Measurements from ENCODE around the gene DNAJB11. TPM values are rescaled to one million over a fixed set of nuclear protein-coding genes. Genes with fewer than 3 reads are reported as not detected.

The DNAJB11 gene
- total RNA-seq, 1 experiment from 2014 or later = 71.3 TPM

DNA sequence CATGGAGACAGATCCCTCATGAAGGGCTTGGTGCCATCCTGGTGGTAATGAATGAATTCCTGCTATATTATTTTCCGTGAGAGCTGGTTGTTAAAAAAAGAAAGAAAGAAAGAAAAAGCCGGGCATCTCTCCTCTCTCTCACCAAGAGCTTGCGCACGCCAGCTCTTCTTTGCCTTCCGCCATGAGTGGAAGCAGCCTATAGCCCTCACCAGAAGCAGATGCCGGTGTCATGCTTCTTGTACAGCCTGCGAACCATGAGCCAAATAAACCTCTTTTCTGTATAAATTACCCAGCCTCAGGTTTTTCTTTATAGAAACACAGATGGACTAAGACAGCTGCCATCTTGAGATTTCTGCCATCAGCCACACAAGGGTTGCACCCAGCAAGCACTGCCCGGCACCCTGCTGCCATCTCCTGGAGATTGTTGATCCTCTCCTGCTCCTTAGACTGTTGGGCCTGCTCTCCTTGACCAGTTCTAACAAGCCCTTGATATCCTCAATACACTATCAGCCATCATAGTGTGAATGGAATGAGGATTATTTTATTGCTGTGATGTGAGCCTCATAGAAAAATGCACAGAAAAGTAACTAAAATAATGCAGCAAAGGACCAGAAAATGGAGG lies 38.8 kb downstream of the DNAJB11 start:
- no peaks in the 10 kb centered on the region for H3K36me3 ChIP-seq (ENCODE audit: low read depth)
- no peak for TF ChIP-seq EZH2 (IDR thresholded peaks at IDR 0.05; ENCODE audit: low read depth)
- TF ChIP-seq, protein P1, sequence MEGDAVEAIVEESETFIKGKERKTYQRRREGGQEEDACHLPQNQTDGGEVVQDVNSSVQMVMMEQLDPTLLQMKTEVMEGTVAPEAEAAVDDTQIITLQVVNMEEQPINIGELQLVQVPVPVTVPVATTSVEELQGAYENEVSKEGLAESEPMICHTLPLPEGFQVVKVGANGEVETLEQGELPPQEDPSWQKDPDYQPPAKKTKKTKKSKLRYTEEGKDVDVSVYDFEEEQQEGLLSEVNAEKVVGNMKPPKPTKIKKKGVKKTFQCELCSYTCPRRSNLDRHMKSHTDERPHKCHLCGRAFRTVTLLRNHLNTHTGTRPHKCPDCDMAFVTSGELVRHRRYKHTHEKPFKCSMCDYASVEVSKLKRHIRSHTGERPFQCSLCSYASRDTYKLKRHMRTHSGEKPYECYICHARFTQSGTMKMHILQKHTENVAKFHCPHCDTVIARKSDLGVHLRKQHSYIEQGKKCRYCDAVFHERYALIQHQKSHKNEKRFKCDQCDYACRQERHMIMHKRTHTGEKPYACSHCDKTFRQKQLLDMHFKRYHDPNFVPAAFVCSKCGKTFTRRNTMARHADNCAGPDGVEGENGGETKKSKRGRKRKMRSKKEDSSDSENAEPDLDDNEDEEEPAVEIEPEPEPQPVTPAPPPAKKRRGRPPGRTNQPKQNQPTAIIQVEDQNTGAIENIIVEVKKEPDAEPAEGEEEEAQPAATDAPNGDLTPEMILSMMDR (conservative IDR thresholded peaks at IDR 0.05) = peak; percentile 45; the same call in 1 of the 2 replicates
- CTCF ChIA-PET = interaction anchor here (0.6 to 1.7 kb wide), 4 partner anchors 13 to 293 kb away, joined by 3 to 7 read pairs (median 3); no protein-coding TSS in a partner anchor
- DNase-seq = peak in 1 of 2 experiments; percentile 42
- peaks cover 9% of the 10 kb centered on the region for H3K4me1 ChIP-seq (replicated peaks; ENCODE audit: insufficient read depth)
- H4K20me1 ChIP-seq (ENCODE audit: insufficient read depth) = no peaks in the 10 kb centered on the region
- no TSS peak for BruUV-seq (replicated peaks)
- H3K27me3 ChIP-seq (ENCODE audit: insufficient read depth, low read depth) = no peaks in the 10 kb centered on the region
- H3K9me2 ChIP-seq (ENCODE audit: insufficient read depth) = no peaks in the 10 kb centered on the region
- H3K79me2 ChIP-seq (ENCODE audit: low read depth) = no peaks in the 10 kb centered on the region
- H3K4me3 ChIP-seq = no peak overlapping the region
- no peak overlapping the region for H3K27ac ChIP-seq
- H3K4me2 ChIP-seq = no peak overlapping the region
- POLR2A ChIA-PET (ENCODE audit: unreplicated experiment) = no interaction called here
- no peak overlapping the region for H2AFZ ChIP-seq
- intact Hi-C loops (cut with micrococcal nuclease; ENCODE audit: unreplicated experiment) = no loop called here
- H3F3A ChIP-seq (ENCODE audit: insufficient read depth, low read depth) = no peaks in the 10 kb centered on the region
- H3K9me3 ChIP-seq (ENCODE audit: insufficient read depth, low read depth) = no peaks in the 10 kb centered on the region

DNA sequence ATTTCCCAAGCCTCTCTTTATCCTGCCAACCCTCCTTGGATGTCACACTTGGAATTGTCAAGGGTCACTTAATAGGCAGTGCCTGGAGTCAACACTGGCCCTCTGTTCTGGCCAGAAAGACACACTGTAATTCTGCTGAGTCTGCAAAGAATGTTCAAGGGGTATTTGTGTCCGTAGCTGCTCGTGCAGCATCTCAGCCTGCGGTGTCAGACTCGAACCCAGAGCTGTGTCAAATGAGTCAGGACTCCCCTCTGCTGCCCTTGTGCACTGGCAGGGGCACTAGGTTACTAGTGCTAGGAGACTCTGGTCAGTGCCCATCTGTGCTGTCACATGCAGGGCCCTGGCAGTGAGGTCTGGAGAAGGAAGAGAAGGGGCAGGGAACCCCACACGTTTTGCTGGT lies 41.5 kb downstream of the DNAJB11 start:
- TF ChIP-seq, protein P1 (conservative IDR thresholded peaks at IDR 0.05) = no peak
- TF ChIP-seq EZH2 (IDR thresholded peaks at IDR 0.05; ENCODE audit: low read depth) = no peak
- Histone ChIP-seq H2AFZ (no peak overlapping the region), H3K27ac (no peak overlapping the region), H3K4me1 (replicated peaks; ENCODE audit: insufficient read depth) (peaks cover 9% of the 10 kb centered on the region), H3F3A (ENCODE audit: insufficient read depth, low read depth) (peaks cover 10% of the 10 kb centered on the region; the same call in 1 of the 2 replicates), H3K27me3 (ENCODE audit: insufficient read depth, low read depth) (no peaks in the 10 kb centered on the region), H3K36me3 (ENCODE audit: low read depth) (no peaks in the 10 kb centered on the region), H3K4me3 (no peak overlapping the region), H3K9me2 (ENCODE audit: insufficient read depth) (no peaks in the 10 kb centered on the region), H3K4me2 (no peak overlapping the region), H4K20me1 (ENCODE audit: insufficient read depth) (no peaks in the 10 kb centered on the region), H3K79me2 (ENCODE audit: low read depth) (no peaks in the 10 kb centered on the region), H3K9me3 (ENCODE audit: insufficient read depth, low read depth) (no peaks in the 10 kb centered on the region)
- no TSS peak for BruUV-seq (replicated peaks)
- ChIA-PET POLR2A (ENCODE audit: unreplicated experiment) (no interaction called here), CTCF (interaction anchor here (0.6 to 1.4 kb wide), 2 partner anchors 11 to 207 kb away, joined by 3 read pairs; no protein-coding TSS in a partner anchor)
- DNase-seq = no peak
- intact Hi-C loops (cut with micrococcal nuclease; ENCODE audit: unreplicated experiment) = loop anchor here (10.0 kb wide), 2 partner anchors 323 to 1103 kb away; partner anchors contain the start of gene ST6GAL1

DNA sequence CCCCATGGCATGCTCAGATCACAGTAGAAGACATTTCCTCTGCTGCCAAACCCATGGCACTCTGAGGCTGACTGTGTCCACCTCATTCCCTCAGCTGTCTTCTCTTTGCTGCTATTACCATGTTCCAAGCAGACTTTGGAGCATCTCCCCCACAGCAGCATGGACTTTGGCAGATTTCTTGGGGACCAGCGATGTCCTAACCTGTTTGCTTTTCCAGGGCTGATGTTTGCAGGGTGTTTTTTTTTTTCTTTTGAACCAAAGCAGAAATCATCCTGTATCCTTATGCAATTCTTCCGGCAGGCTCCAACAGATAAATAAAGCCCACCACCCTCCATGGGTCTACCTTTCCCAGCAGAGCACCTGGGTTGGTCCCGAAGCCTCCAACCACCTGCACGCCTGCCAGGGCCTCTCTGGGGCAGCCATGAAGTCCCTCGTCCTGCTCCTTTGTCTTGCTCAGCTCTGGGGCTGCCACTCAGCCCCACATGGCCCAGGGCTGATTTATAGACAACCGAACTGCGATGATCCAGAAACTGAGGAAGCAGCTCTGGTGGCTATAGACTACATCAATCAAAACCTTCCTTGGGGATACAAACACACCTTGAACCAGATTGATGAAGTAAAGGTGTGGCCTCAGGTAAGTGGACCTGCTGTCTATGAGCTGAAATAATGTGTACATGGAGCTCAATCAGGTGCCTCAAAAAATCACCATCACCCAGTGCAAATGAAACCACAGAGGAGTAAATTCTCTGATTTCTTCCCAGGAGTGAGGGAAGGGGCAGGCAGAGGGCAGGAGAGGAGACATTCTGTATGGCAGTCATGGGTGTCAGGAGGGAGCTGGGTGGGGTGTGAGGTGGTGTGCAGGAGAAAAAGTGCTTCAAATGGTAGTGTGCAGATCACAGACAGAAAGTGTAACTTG lies 42.5 kb downstream of the DNAJB11 start, which contains the start of gene AHSG:
Gene AHSG (plus strand): TSS at position 340 of the 916 bp plus-strand sequence. CDS start 82 bp downstream, at position 422.
- Histone ChIP-seq H3K4me2 (no peak within 1 kb of the TSS), H3K27ac (no peak within 1 kb of the TSS), H3K4me1 (replicated peaks; ENCODE audit: insufficient read depth) (peaks cover 16% of the 10 kb centered on the region), H3K4me3 (no peak within 1 kb of the TSS), H3F3A (ENCODE audit: insufficient read depth, low read depth) (peaks cover 10% of the 10 kb centered on the region; the same call in 1 of the 2 replicates), H3K36me3 (ENCODE audit: low read depth) (no peaks in the 10 kb centered on the region), H3K79me2 (ENCODE audit: low read depth) (no peaks in the 10 kb centered on the region), H4K20me1 (ENCODE audit: insufficient read depth) (no peaks in the 10 kb centered on the region), H2AFZ (no peak within 1 kb of the TSS), H3K9me2 (ENCODE audit: insufficient read depth) (no peaks in the 10 kb centered on the region), H3K27me3 (ENCODE audit: insufficient read depth, low read depth) (no peaks in the 10 kb centered on the region), H3K9me3 (ENCODE audit: insufficient read depth, low read depth) (no peaks in the 10 kb centered on the region)
- ChIA-PET CTCF (interaction anchor here (0.6 to 2.5 kb wide), 3 partner anchors 140 to 208 kb away, joined by 3 to 11 read pairs (median 6); no protein-coding TSS in a partner anchor), POLR2A (ENCODE audit: unreplicated experiment) (no interaction called here)
- DNase-seq = no peak
- intact Hi-C loops (cut with micrococcal nuclease; ENCODE audit: unreplicated experiment) = loop anchor here (10.0 kb wide), 2 partner anchors 322 to 1102 kb away; partner anchors contain the start of gene ST6GAL1
- TF ChIP-seq, protein P1 (conservative IDR thresholded peaks at IDR 0.05) = no peak
- TF ChIP-seq EZH2 (IDR thresholded peaks at IDR 0.05; ENCODE audit: low read depth) = no peak
- BruUV-seq (replicated peaks) = no TSS peak
